ENCODE data around the gene MYO18B. TPM values are rescaled to one million over a fixed set of nuclear protein-coding genes. Genes with fewer than 3 reads are reported as not detected.
"Not testable (repeated sequence)": the region's sequence is repeated elsewhere in the genome, so short reads cannot be mapped to it uniquely, and the experiment has no call there.

MYO18B gene
- total RNA-seq, 8 experiments from 2014 or later: 0.09 to 0.91 (median 0.32) TPM

DNA sequence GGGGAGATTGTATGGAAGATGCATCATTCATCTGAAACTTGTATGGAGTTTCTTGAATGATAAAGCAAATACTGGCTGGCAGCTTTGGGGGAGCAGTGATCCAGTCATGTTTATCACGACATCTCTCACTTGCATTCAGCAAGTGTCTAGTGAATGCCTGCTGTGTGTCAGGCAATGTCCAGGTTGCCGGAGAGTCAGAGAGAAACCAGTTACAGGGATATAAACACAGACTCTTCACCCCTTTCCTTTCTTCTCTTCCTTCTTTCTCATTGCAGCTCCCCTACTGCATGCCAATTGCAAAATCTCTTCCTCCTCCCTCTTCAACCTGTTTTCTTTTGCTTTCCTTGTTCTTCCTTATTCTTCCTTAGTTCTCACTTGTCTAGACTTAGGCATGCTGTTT lies 220.7 kb downstream of the MYO18B start:
- in situ Hi-C loops (cut with MboI; ENCODE audit: low pct_unique_long_range_greater_than_20kb in 2 of 9, low sequenced_read_pairs in 9 of 9, unreplicated experiment in 9 of 9): no loop called here
- Histone ChIP-seq H3K4me1 (replicated peaks in 1 of 2) (peaks cover 15 to 26% of the 10 kb centered on the region in 2 donors), H3K27ac (no peak overlapping the region), H3K4me3 (no peak overlapping the region)
- ATAC-seq (replicated peaks in 6 of 8): no peak
- 0 to 92% (median 81%) methylated on average over 1 to 2 of the region's 2 CpGs; no CpG with 5 or more reads in 1 of the 10 experiments for WGBS, 10 experiments

DNA sequence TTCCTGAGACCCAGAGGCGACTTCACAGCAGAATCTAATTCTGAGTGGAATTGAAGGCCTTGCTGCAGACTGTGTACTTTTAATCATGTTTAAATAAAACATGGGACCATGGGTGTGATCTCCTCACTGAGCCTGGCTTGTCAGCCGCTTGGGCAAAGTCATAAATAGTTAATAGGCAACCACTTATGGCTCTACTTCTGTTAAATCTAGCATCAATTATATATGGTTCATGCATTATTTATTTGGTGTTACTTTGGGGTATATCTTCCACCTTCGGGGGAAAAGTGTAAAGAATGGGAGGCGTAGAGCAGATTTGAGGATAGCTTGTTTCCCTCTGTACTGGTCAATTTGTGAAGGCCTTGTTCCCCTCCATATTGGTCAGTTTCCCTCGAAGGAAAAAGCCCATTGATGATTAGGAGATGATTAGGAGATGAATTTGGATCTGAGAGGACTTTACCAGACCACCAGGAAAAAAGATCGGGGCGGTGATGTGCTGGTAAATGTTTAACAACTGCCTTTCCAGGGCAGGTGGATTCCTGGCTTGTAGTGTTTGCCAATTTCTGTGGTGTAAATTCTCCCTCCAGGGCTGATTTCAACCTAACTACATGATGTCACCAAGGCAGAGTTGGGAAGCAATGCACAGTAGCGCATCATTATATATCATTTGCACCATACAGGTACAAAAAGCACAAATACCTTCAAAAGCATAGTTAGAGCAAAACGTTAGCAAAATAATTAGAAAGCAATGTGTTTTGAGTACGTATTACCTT lies 223.2 kb downstream of the MYO18B start:
- no peak for ATAC-seq (replicated peaks in 6 of 8)
- in situ Hi-C loops (cut with MboI; ENCODE audit: low pct_unique_long_range_greater_than_20kb in 2 of 9, low sequenced_read_pairs in 9 of 9, unreplicated experiment in 9 of 9): no loop called here
- Histone ChIP-seq H3K27ac (no peak overlapping the region), H3K4me1 (replicated peaks in 1 of 2) (peaks cover 12 to 19% of the 10 kb centered on the region in 2 donors), H3K4me3 (no peak overlapping the region)
- WGBS, 10 experiments: 24 to 96% (median 84%) methylated on average over 1 to 10 of the region's 10 CpGs; no CpG with 5 or more reads in 1 of the 10 experiments

DNA sequence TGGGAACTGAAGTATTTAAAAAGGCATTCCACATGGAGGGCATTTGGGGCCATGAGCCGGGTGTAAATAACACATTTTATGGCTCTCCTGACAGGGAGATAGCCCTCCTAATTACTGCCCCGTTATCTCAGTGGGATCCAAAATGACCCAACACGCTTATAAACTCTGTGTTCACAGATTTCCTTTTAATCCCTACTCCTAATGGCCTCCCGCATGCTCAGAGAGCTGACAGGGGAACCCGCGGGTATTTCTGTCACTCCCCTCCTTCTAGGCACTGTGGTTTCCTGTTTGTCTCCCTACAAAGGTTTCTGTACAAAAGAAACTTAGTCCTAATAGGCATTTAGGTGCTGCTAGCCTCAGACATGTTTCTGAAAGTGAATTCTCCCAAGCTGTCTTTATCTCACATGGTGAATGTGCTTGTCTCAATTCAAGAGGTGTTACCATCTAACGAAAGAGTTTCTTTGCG lies 224.5 kb downstream of the MYO18B start:
- Histone ChIP-seq H3K4me3 (no peak overlapping the region), H3K4me1 (replicated peaks in 1 of 2) (peaks cover 24 to 26% of the 10 kb centered on the region in 2 donors), H3K27ac (no peak overlapping the region)
- in situ Hi-C loops (cut with MboI; ENCODE audit: low pct_unique_long_range_greater_than_20kb in 2 of 9, low sequenced_read_pairs in 9 of 9, unreplicated experiment in 9 of 9): no loop called here
- ATAC-seq (replicated peaks in 6 of 8): peak in 5 of 8 experiments; percentile 38 to 84 (median 43)
- WGBS, 10 experiments: 0 to 100% (median 26%) methylated on average over 1 to 8 of the region's 8 CpGs; no CpG with 5 or more reads in 1 of the 10 experiments

DNA sequence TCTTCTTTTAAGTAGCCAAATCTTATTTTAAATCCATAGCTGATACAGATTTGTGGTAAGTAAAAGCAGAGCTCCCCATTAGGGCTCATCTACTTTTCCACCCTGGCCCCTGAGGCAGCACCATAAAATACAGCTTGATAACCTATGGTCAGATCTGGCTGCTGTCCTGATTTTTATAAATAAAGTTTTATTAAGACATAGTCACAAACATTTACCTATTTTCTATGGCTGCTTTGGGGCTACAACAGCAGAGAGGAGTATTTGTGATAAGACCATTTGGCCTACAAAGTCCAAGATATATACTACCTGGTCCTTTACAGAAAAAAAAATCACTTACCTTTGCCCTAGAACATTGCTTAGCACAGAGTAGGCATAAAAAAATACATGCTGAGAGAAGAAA lies 227.3 kb downstream of the MYO18B start:
- peaks cover 24 to 26% of the 10 kb centered on the region in 2 donors for H3K4me1 ChIP-seq (replicated peaks in 1 of 2)
- in situ Hi-C loops (cut with MboI; ENCODE audit: low pct_unique_long_range_greater_than_20kb in 2 of 9, low sequenced_read_pairs in 9 of 9, unreplicated experiment in 9 of 9): no loop called here
- no peak for ATAC-seq (replicated peaks in 6 of 8)
- no peak overlapping the region for H3K4me3 ChIP-seq
- no peak overlapping the region for H3K27ac ChIP-seq

DNA sequence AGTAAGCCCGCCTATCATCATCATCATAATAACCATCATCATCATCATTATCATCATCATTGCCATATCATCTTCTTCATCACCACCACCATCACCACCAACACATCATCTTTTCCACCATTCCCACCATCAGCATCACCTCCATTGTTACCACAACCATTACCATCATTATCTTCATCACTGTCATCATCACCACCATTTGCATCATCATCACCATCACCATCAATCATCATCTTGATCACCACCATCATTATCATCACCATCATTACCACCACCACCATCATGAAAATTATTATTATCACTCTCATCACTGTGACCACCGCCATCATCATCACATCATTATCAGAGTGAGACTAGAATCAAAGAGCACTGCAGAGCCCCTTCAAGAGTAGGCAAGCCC lies 227.9 kb downstream of the MYO18B start:
- in situ Hi-C loops (cut with MboI; ENCODE audit: low pct_unique_long_range_greater_than_20kb in 2 of 9, low sequenced_read_pairs in 9 of 9, unreplicated experiment in 9 of 9): no loop called here
- Histone ChIP-seq H3K4me3 (no peak overlapping the region), H3K4me1 (replicated peaks in 1 of 2) (peaks cover 24 to 26% of the 10 kb centered on the region in 2 donors), H3K27ac (no peak overlapping the region)
- WGBS, 10 experiments: 0 to 100% (median 89%) methylated on average over 1 to 2 of the region's 2 CpGs; no CpG with 5 or more reads in 2 of the 10 experiments
- no peak for ATAC-seq (replicated peaks in 6 of 8)

DNA sequence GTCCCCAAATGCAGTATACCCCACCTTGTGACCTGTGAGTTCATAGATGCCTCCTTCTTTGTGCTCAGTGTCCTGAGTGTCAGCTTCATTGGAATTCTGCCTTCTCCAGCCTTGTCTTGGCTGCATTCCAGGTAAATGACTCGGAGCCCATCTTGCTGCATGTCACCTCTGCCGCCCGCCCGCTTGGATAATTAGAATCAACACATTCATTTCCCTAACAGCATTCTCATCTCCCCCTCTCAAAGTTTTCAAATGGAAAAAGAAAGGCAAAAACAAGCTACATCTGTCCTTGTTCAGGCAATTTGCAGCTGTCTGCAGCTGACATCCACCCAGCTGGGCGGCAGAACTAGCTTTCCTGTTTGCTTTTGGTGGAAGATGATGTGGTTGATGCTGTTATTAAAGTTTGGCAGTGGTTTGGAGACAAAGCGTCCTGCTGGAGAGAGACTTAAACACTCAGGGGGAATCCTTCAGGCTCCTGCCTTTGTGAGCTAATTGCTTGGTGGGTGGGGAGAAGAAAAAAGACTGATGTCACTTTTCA lies 228.5 kb downstream of the MYO18B start:
- Histone ChIP-seq H3K4me1 (replicated peaks in 1 of 2) (peaks cover 24 to 26% of the 10 kb centered on the region in 2 donors), H3K27ac (no peak overlapping the region), H3K4me3 (no peak overlapping the region)
- ATAC-seq (replicated peaks in 6 of 8): peak in 4 of 8 experiments; percentile 24 to 80 (median 71)
- WGBS, 10 experiments: 0 to 31% (median 14%) methylated on average over 1 to 6 of the region's 6 CpGs; no CpG with 5 or more reads in 1 of the 10 experiments
- in situ Hi-C loops (cut with MboI; ENCODE audit: low pct_unique_long_range_greater_than_20kb in 2 of 9, low sequenced_read_pairs in 9 of 9, unreplicated experiment in 9 of 9): no loop called here

DNA sequence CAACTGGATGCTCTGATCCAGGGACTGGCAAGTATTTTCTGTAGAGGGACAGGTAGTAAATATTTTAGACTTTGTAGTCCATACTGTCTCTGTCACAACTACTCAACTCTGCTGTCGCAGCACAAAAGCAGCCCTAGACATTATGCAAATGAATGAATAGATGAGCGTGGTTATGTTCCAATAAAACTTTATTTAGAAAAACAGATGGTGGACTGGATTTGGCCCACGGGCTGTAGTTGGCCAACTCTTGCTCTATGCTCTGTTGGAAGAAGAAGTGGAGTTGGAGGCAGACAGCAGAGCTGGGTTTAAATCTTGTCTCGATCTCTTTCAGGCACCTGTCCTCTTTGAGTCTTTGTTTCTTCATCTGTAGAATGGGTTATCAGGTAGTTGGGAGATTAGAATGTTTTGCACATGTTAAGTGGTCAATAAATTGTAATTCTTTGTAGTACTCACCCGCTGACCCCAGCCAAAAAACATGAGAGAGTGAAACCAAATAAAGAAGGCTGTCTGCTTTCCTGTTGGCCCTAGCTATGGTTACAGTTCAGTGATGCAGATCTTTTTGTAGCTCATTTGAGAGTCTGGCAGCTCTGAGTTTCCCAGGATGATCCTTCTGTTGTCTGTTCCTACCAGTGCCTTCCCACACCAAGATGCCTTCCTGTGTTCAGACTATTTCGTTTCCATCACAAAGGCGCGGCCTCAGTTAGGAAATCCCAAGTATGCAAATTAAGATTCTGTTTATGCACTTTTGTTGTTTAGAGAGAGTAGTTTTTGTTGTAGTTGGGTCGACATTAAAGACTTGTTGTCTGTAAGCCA lies 229.2 kb downstream of the MYO18B start:
- in situ Hi-C loops (cut with MboI; ENCODE audit: low pct_unique_long_range_greater_than_20kb in 2 of 9, low sequenced_read_pairs in 9 of 9, unreplicated experiment in 9 of 9): no loop called here
- Histone ChIP-seq H3K4me3 (no peak overlapping the region), H3K4me1 (replicated peaks in 1 of 2) (peaks cover 20% of the 10 kb centered on the region in 2 donors), H3K27ac (no peak overlapping the region)
- ATAC-seq (replicated peaks in 6 of 8): peak in 3 of 8 experiments; percentile 25 to 76 (median 58)
- WGBS, 10 experiments: 0 to 55% (median 32%) methylated on average over 1 to 7 of the region's 9 CpGs

DNA sequence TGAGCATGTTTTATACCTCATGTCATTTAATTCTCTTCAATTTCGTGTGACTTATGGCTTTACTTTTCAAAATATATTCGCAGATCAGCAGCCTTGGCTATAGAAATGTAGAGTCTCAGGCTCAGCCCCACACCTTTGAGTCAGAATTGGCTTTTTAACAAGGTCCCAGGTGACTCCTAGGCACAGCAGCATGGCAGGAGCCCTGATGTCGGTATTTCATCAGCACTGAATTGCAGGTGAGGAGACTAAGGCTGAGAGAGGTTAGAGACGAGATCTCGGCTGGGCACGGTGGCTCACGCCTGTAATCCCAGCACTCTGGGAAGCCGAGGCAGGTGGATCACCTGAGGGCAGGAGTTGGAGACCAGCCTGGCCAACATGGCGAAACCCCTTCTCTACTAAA lies 230.4 kb downstream of the MYO18B start:
- WGBS, 10 experiments: 0 to 67% (median 10%) methylated on average over 1 to 3 of the region's 9 CpGs; no CpG with 5 or more reads in 3 of the 10 experiments
- Histone ChIP-seq H3K4me1 (replicated peaks in 1 of 2) (peaks cover 9 to 14% of the 10 kb centered on the region in 2 donors), H3K4me3 (no peak overlapping the region), H3K27ac (no peak overlapping the region)
- no peak for ATAC-seq (replicated peaks in 6 of 8)
- in situ Hi-C loops (cut with MboI; ENCODE audit: low pct_unique_long_range_greater_than_20kb in 2 of 9, low sequenced_read_pairs in 9 of 9, unreplicated experiment in 9 of 9): no loop called here

DNA sequence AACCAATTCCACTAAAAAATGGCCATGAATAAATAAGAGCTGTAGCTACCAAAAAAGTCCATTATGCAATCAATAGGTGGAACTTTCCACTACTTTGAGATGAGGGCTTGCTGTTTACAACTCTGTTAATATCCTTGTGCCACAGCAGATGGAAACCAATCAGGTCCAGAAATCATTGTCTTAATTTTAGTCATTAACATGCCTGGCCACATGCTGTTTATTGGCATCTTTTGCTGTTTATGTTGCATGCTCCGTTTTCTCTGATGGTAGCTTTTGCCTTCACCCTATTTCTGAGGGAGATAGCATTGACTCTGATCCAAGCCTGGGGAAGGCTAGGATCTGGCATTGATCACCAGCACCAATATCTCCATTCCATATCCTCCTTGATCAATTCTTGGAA lies 234.4 kb downstream of the MYO18B start:
- Histone ChIP-seq H3K27ac (no peak overlapping the region), H3K4me3 (no peak overlapping the region), H3K4me1 (replicated peaks in 1 of 2) (no peaks in the 10 kb centered on the region)
- ATAC-seq (replicated peaks in 6 of 8): no peak
- in situ Hi-C loops (cut with MboI; ENCODE audit: low pct_unique_long_range_greater_than_20kb in 2 of 9, low sequenced_read_pairs in 9 of 9, unreplicated experiment in 9 of 9): loop anchor here in 1 of 9 experiments (25.0 kb wide), 1 partner anchor 111 kb away; no protein-coding TSS in a partner anchor
- 0 to 100% (median 80%) methylated on average over 1 of the region's 1 CpG; no CpG with 5 or more reads in 2 of the 10 experiments for WGBS, 10 experiments

DNA sequence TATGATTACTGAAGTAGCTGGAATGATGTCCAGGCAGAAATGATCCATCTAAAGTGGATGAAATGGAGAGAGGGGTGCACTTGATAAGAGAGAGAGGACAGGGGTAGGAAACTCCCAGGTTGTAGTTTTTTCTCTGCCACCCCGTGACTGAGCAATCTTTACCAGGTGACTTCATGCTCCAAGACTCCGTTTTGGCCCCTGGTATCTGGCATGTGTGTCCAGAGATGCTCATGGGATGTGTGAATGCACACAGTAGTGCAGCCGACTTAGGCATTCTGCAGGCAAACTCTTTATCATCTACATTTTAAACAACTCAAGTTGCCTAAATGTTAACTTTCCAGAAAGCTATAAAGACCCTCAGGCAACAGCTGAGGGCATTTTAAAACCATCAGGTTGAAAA lies 238.0 kb downstream of the MYO18B start:
- H3K4me3 ChIP-seq: no peak overlapping the region
- WGBS, 10 experiments: 0 to 56% (median 47%) methylated on average over 1 to 2 of the region's 3 CpGs; no CpG with 5 or more reads in 5 of the 10 experiments
- no peak for ATAC-seq (replicated peaks in 6 of 8)
- no peaks in the 10 kb centered on the region for H3K4me1 ChIP-seq (replicated peaks in 1 of 2)
- in situ Hi-C loops (cut with MboI; ENCODE audit: low pct_unique_long_range_greater_than_20kb in 2 of 9, low sequenced_read_pairs in 9 of 9, unreplicated experiment in 9 of 9): loop anchor here in 1 of 9 experiments (25.0 kb wide), 1 partner anchor 107 kb away; no protein-coding TSS in a partner anchor
- H3K27ac ChIP-seq: no peak overlapping the region

DNA sequence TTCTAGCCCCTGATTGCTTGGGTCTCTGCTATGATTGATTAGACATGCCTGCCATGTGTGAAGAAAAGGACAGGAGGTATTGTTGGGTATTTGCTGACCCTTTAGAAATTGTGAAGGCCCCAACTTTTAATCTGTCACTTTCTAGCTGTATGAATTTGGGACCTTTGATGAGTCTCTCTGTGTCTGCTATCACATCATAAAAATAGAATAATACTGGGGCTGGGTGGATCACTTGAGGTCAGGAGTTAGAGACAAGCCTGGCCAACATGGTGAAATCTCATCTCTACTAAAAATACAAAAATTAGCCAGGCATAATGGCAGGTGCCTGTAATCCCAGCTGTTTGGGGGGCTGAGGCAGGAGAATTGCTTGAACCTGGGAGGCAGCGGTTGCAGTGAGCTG lies 242.9 kb downstream of the MYO18B start:
- not testable (repeated sequence) for H3K4me1 ChIP-seq (replicated peaks in 1 of 2); H3K27ac ChIP-seq; ATAC-seq (replicated peaks in 6 of 8); H3K4me3 ChIP-seq
- 50 to 100% (median 100%) methylated on average over 1 of the region's 1 CpG; no CpG with 5 or more reads in 3 of the 10 experiments for WGBS, 10 experiments
- in situ Hi-C loops (cut with MboI; ENCODE audit: low pct_unique_long_range_greater_than_20kb in 2 of 9, low sequenced_read_pairs in 9 of 9, unreplicated experiment in 9 of 9): loop anchor here in 1 of 9 experiments (25.0 kb wide), 1 partner anchor 102 kb away; no protein-coding TSS in a partner anchor

DNA sequence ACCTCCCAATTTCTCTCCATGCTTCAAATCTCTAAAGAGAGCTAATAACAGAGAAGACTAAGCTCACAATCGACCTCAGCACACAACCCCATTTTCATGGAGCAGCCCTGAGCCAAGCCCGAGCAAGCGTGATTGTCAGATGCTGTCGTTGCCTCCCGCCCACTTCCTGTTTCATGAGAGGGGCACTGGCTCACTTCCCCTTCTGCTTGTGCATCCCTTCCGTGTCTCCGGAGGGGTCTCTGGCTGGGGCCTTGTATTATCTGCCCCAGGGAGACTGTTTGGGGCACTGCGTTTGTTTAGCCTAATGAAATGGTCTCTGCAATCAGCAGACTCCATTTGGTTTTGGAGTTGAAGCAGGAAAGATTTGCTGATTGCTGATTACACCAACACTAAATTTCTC lies 246.0 kb downstream of the MYO18B start:
- ATAC-seq (replicated peaks in 6 of 8): peak in 1 of 8 experiments; percentile 53
- 0 to 67% (median 44%) methylated on average over 1 to 7 of the region's 8 CpGs; no CpG with 5 or more reads in 2 of the 10 experiments for whole genome bisulfite sequencing, 10 experiments
- H3K4me3 ChIP-seq: no peak overlapping the region
- no peak overlapping the region for H3K27ac ChIP-seq
- H3K4me1 ChIP-seq (replicated peaks in 1 of 2): peaks cover 0 to 4% of the 10 kb centered on the region in 2 donors
- in situ Hi-C loops (cut with MboI; ENCODE audit: low pct_unique_long_range_greater_than_20kb in 2 of 9, low sequenced_read_pairs in 9 of 9, unreplicated experiment in 9 of 9): loop anchor here in 1 of 9 experiments (25.0 kb wide), 1 partner anchor 99 kb away; no protein-coding TSS in a partner anchor

Measured in motor neuron (in vitro differentiated cells).